ENCODE measurements around the gene RWDD1. TPM values are rescaled to one million over a fixed set of nuclear protein-coding genes. Genes with fewer than 3 reads are reported as not detected.

Gene RWDD1
- total RNA-seq (2021) (47.2 and 52.3 TPM in 2 replicates), Bru-seq, nascent RNA (percentile 88 among the genes with signal in this experiment), BruChase-seq, experiment 1, labeled RNA remaining after a 2-hour chase (percentile 70 among the genes with signal in this experiment), BruChase-seq, experiment 2, labeled RNA remaining after a 6-hour chase (percentile 75 among the genes with signal in this experiment)
- long read RNA-seq, full-length matches to known transcripts: 86 of 93 reads
- long read RNA-seq, partial matches to known transcripts: 2 of 93 reads
- long read RNA-seq, other reads (novel, unspliced or antisense): 5 of 93 reads

- peaks cover 23% of the 10 kb centered on the region for H3K4me1 ChIP-seq (ENCODE audit: insufficient read depth, low read length, poor library complexity, severe bottlenecking)
- H3K36me3 ChIP-seq (ENCODE audit: insufficient read depth, low read length, poor library complexity, severe bottlenecking): peaks cover 9% of the 10 kb centered on the region
- no peaks in the 10 kb centered on the region for H3K9me3 ChIP-seq (ENCODE audit: low read depth, low read length, poor library complexity, severe bottlenecking)
- ChIA-PET POLR2A (ENCODE audit: low non-redundant PET) (interaction anchor here (1.0 to 1.1 kb wide), 2 partner anchors 97 to 292 kb away, joined by 3 to 4 read pairs; partner anchors contain the start of gene ZUP1), CTCF (interaction anchor here (1.2 kb wide), 1 partner anchor 302 kb away, joined by 6 read pairs; no protein-coding TSS in a partner anchor)
- peak; percentile 99 for DNase-seq (ENCODE audit: low spot score)
- H3K4me3 ChIP-seq (ENCODE audit: low read depth, low read length, poor library complexity, severe bottlenecking): peak within 1 kb of the TSS; percentile 75
- TF ChIP-seq EZH2 (IDR thresholded peaks at IDR 0.05; ENCODE audit: borderline replicate concordance, low read depth, low read length, poor library complexity, severe bottlenecking) (no peak), CTCF (conservative IDR thresholded peaks at IDR 0.05; ENCODE audit: low read depth, low read length) (no peak)
- BruUV-seq (replicated peaks): no TSS peak
- intact Hi-C loops (cut with micrococcal nuclease; ENCODE audit: unreplicated experiment): no loop called here
- H3K27ac ChIP-seq (ENCODE audit: low read depth, low read length, poor library complexity, severe bottlenecking): peak within 1 kb of the TSS; percentile 91
- H3K27me3 ChIP-seq (replicated peaks; ENCODE audit: insufficient read depth, low read depth, low read length, poor library complexity): no peaks in the 10 kb centered on the region
Observed at GRCh38 chr6:116570856-116571682, at the start of gene RWDD1. Gene RWDD1, plus strand, starts transcription at chr6:116571504. Its CDS starts 79 bp downstream, at chr6:116571583.

GRCh38 chr6:116522896-116523295 lies 48.4 kb upstream of the RWDD1 start:
- no peak overlapping the region for H3K4me3 ChIP-seq (ENCODE audit: low read depth, low read length, poor library complexity, severe bottlenecking)
- no peaks in the 10 kb centered on the region for H3K36me3 ChIP-seq (ENCODE audit: insufficient read depth, low read length, poor library complexity, severe bottlenecking)
- no TSS peak for BruUV-seq (replicated peaks)
- no peaks in the 10 kb centered on the region for H3K27me3 ChIP-seq (replicated peaks; ENCODE audit: insufficient read depth, low read depth, low read length, poor library complexity)
- H3K4me1 ChIP-seq (ENCODE audit: insufficient read depth, low read length, poor library complexity, severe bottlenecking): peaks cover 15% of the 10 kb centered on the region
- no peak for TF ChIP-seq CTCF (conservative IDR thresholded peaks at IDR 0.05; ENCODE audit: low read depth, low read length)
- no peak for TF ChIP-seq EZH2 (IDR thresholded peaks at IDR 0.05; ENCODE audit: borderline replicate concordance, low read depth, low read length, poor library complexity, severe bottlenecking)
- H3K9me3 ChIP-seq (ENCODE audit: low read depth, low read length, poor library complexity, severe bottlenecking): no peaks in the 10 kb centered on the region
- no peak overlapping the region for H3K27ac ChIP-seq (ENCODE audit: low read depth, low read length, poor library complexity, severe bottlenecking)
- ChIA-PET POLR2A (ENCODE audit: low non-redundant PET) (no interaction called here), CTCF (interaction anchor here (1.2 kb wide), 1 partner anchor 11 kb away, joined by 5 read pairs; the partner anchor contains the start of gene CALHM5)
- DNase-seq (ENCODE audit: low spot score): no peak
- intact Hi-C loops (cut with micrococcal nuclease; ENCODE audit: unreplicated experiment): no loop called here

GRCh38 chr6:116524236-116524635 lies 47.1 kb upstream of the RWDD1 start:
- POLR2A ChIA-PET (ENCODE audit: low non-redundant PET): no interaction called here
- CTCF ChIA-PET: no interaction called here

More at GRCh38 chr6:116524236-116524635, 47.1 kb upstream of the RWDD1 start:
- Histone ChIP-seq H3K36me3 (ENCODE audit: insufficient read depth, low read length, poor library complexity, severe bottlenecking) (no peaks in the 10 kb centered on the region), H3K9me3 (ENCODE audit: low read depth, low read length, poor library complexity, severe bottlenecking) (no peaks in the 10 kb centered on the region), H3K27ac (ENCODE audit: low read depth, low read length, poor library complexity, severe bottlenecking) (no peak overlapping the region), H3K4me3 (ENCODE audit: low read depth, low read length, poor library complexity, severe bottlenecking) (no peak overlapping the region), H3K27me3 (replicated peaks; ENCODE audit: insufficient read depth, low read depth, low read length, poor library complexity) (no peaks in the 10 kb centered on the region), H3K4me1 (ENCODE audit: insufficient read depth, low read length, poor library complexity, severe bottlenecking) (peaks cover 10% of the 10 kb centered on the region)
- BruUV-seq (replicated peaks): no TSS peak
- no peak for TF ChIP-seq EZH2 (IDR thresholded peaks at IDR 0.05; ENCODE audit: borderline replicate concordance, low read depth, low read length, poor library complexity, severe bottlenecking)
- no peak for TF ChIP-seq CTCF (conservative IDR thresholded peaks at IDR 0.05; ENCODE audit: low read depth, low read length)
- no peak for DNase-seq (ENCODE audit: low spot score)
- intact Hi-C loops (cut with micrococcal nuclease; ENCODE audit: unreplicated experiment): no loop called here

Data from A673 (cell line).